Tibial artery (tissue), 4 donors: ENCODE data around the gene LRIF1.

Source experiments
- DNase-seq, 2 donors: peaks; one replicate each; pipeline ENCODE4 v3.0.0-alpha.2; 2019
- H3K27ac ChIP-seq, 2 donors: fragments of 200-600 bp; sonication (generic) in 1 of 2; 1 replicate in 1 of 2; 2 replicates in 1 of 2; pipeline ENCODE4 v1.5.1; 2018 to 2019; ENCODE audit warnings: mild to moderate bottlenecking in 1 of 2
- H3K27me3 ChIP-seq, 2 donors: fragments of 200-600 bp; sonication (generic) in 1 of 2; one replicate each; pipeline versions ENCODE4 v1.5.1 to v1.6.0; 2016 to 2019
- H3K36me3 ChIP-seq, 3 donors: fragments of 200-600 bp; sonication (generic) in 2 of 3; one replicate each; pipeline ENCODE4 v1.5.1; 2016 to 2019; ENCODE audit warnings: mild to moderate bottlenecking in 2 of 3
- H3K4me1 ChIP-seq, 4 donors: fragments of 200-600 bp; sonication (generic) in 2 of 4; 1 replicate in 3 of 4; 2 replicates in 1 of 4; pipeline ENCODE4 v1.5.1; 2016 to 2019
- H3K4me3 ChIP-seq, 2 donors: fragments of 200-600 bp; sonication (generic) in 1 of 2; 1 replicate in 1 of 2; 2 replicates in 1 of 2; pipeline ENCODE4 v1.5.1; 2018 to 2019; ENCODE audit warnings: mild to moderate bottlenecking in 2 of 2
- H3K9me3 ChIP-seq, 3 donors: fragments of 200-600 bp; sonication (generic) in 1 of 3; one replicate each; pipeline ENCODE4 v1.5.1; 2016 to 2019
- intact Hi-C: fragments of 100-400 bp; cut with DNase I; formaldehyde crosslinking; loops from one replicate; pipeline ENCODE4 v1.15.0; 2023; ENCODE audit warnings: low total_unique reads
- TF ChIP-seq, protein P1 (sequence below), 2 experiments: fragments of 200-600 bp in 1 of 2; fragments of 450-650 bp in 1 of 2; IDR thresholded peaks; one replicate each; pipeline ENCODE4 v1.5.1; 2017 to 2019; ENCODE audit warnings: antibody characterized with exemption in 2 of 2, mild to moderate bottlenecking in 1 of 2, moderate library complexity in 1 of 2

LRIF1 gene

DNA sequence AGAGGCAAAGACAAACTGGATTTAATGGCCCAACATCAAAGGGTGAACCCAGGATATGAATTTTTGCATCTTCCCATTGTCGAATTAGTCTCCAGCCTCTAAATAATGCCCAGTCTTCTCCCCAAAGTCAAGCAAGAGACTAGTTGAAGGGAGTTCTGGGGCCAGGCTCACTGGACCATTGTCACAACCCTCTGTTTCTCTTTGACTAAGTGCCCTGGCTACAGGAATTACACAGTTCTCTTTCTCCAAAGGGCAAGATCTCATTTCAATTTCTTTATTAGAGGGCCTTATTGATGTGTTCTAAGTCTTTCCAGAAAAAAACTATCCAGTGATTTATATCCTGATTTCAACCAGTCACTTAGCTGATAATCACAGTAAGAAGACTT lies 64.3 kb downstream of the LRIF1 start:
- intact Hi-C loops: no loop called here
- Histone ChIP-seq H3K9me3 (no peaks in the 10 kb centered on the region), H3K27me3 (no peaks in the 10 kb centered on the region), H3K4me1 (no peaks in the 10 kb centered on the region), H3K36me3 (no peaks in the 10 kb centered on the region), H3K4me3 (no peak overlapping the region), H3K27ac (no peak overlapping the region)
- DNase-seq: no peak
- TF ChIP-seq, protein P1, sequence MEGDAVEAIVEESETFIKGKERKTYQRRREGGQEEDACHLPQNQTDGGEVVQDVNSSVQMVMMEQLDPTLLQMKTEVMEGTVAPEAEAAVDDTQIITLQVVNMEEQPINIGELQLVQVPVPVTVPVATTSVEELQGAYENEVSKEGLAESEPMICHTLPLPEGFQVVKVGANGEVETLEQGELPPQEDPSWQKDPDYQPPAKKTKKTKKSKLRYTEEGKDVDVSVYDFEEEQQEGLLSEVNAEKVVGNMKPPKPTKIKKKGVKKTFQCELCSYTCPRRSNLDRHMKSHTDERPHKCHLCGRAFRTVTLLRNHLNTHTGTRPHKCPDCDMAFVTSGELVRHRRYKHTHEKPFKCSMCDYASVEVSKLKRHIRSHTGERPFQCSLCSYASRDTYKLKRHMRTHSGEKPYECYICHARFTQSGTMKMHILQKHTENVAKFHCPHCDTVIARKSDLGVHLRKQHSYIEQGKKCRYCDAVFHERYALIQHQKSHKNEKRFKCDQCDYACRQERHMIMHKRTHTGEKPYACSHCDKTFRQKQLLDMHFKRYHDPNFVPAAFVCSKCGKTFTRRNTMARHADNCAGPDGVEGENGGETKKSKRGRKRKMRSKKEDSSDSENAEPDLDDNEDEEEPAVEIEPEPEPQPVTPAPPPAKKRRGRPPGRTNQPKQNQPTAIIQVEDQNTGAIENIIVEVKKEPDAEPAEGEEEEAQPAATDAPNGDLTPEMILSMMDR (IDR thresholded peaks at IDR 0.05): no peak

DNA sequence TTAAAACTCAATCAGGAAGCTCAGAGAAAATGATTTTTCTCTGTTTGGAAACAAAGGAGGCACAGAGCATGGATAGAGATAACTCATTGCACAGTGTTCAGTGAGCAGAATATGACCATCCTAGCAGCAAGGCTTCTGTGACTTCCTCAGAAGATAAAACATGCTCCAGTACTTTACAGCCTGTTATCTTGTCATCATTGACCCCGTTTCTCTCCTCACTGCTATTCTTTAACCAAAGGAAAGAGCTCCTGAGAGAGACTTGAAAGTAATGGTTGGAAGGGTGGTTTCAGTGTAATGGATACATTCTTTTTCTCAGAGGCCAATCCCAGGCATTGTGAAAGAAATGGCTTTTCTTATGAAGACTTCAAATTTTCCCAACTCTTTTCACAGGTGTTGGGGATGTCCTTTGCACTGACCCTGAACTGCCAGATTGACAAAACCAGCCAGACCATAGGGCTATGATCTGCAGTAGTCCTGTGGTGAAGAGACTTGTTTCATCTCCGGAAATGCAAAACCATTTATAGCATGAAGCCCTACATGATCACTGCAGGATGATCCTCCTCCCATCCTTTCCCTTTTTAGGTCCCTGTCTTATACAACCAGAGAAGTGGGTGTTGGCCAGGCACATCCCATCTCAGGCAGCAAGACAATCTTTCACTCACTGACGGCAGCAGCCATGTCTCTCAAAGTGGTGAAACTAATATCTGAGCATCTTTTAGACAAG lies 64.8 kb downstream of the LRIF1 start:
- no peaks in the 10 kb centered on the region for H3K4me1 ChIP-seq
- TF ChIP-seq, protein P1 (IDR thresholded peaks at IDR 0.05): no peak
- no peak for DNase-seq
- no peaks in the 10 kb centered on the region for H3K36me3 ChIP-seq
- H3K27me3 ChIP-seq: no peaks in the 10 kb centered on the region
- no peaks in the 10 kb centered on the region for H3K9me3 ChIP-seq
- no peak overlapping the region for H3K27ac ChIP-seq
- intact Hi-C loops: no loop called here
- no peak overlapping the region for H3K4me3 ChIP-seq

- Histone ChIP-seq H3K27me3 (no peaks in the 10 kb centered on the region), H3K9me3 (no peaks in the 10 kb centered on the region), H3K36me3 (no peaks in the 10 kb centered on the region), H3K4me1 (no peaks in the 10 kb centered on the region), H3K27ac (no peak overlapping the region), H3K4me3 (no peak overlapping the region)
- intact Hi-C loops: no loop called here
- TF ChIP-seq, protein P1 (IDR thresholded peaks at IDR 0.05): no peak
- no peak for DNase-seq
These were observed 66.0 kb downstream of the LRIF1 start for GRCh38 chr1:110897681-110898080.
